GM19455 (cell line): ENCODE measurements around the gene DISC1.

Experiments
- ATAC-seq: cut with Tn5 transposase; IDR thresholded peaks from one replicate; pipeline ENCODE4 v1.9.1; 2021; ENCODE audit not compliant: unreplicated experiment

DISC1 gene

GRCh38 chr1:232018231-232019025 is 391.8 kb downstream of the DISC1 start:
- ATAC-seq: no peak

GRCh38 chr1:232019026-232019340 is 392.4 kb downstream of the DISC1 start:
- ATAC-seq: no peak

- ATAC-seq: no peak
Observed at GRCh38 chr1:232020352-232020751, 393.8 kb downstream of the DISC1 start.

GRCh38 chr1:232029315-232029714 is 402.7 kb downstream of the DISC1 start:
- ATAC-seq: no peak

- no peak for ATAC-seq
Observed at GRCh38 chr1:232031156-232031555, 404.6 kb downstream of the DISC1 start.

GRCh38 chr1:232033285-232033684 is 406.7 kb downstream of the DISC1 start:
- no peak for ATAC-seq

- ATAC-seq: no peak
Observed at GRCh38 chr1:232034556-232034955, 408.0 kb downstream of the DISC1 start.

GRCh38 chr1:232036181-232036933 is 409.8 kb downstream of the DISC1 start:
- ATAC-seq: no peak

- ATAC-seq: no peak
Observed at GRCh38 chr1:232037774-232038388, 411.3 kb downstream of the DISC1 start.

GRCh38 chr1:232038706-232039677 is 412.4 kb downstream of the DISC1 start:
- ATAC-seq: no peak

- ATAC-seq: no peak
Observed at GRCh38 chr1:232040260-232040659, 413.7 kb downstream of the DISC1 start.

GRCh38 chr1:232044728-232045127 is 418.1 kb downstream of the DISC1 start:
- no peak for ATAC-seq

GRCh38 chr1:232045139-232045994 is 418.8 kb downstream of the DISC1 start:
- no peak for ATAC-seq

- ATAC-seq: no peak
Observed at GRCh38 chr1:232046451-232047306, 420.1 kb downstream of the DISC1 start.

- no peak for ATAC-seq
Observed at GRCh38 chr1:232047473-232047872, 420.9 kb downstream of the DISC1 start.

GRCh38 chr1:232048481-232048880 is 421.9 kb downstream of the DISC1 start:
- no peak for ATAC-seq

GRCh38 chr1:232049335-232049734 is 422.7 kb downstream of the DISC1 start:
- no peak for ATAC-seq

GRCh38 chr1:232057217-232057895 is 430.8 kb downstream of the DISC1 start:
- ATAC-seq: no peak
